Activated CD4-positive, alpha-beta T cell treated with anti-CD3 and anti-CD28 coated beads, Interleukin-2, Interleukin-4, amounts not matched to agents 100 ng/mL and 50 ng/mL, durations not matched to agents 16 hours and 8 hours (primary cell): Measurements from ENCODE around the gene SMAD3.

ENCODE experiments used
- DNase-seq: peaks from one replicate; pipeline ENCODE4 v3.0.0-alpha.2; 2020; ENCODE audit warnings: low spot score

SMAD3 gene

GRCh38 chr15:67199391-67199790, 134.0 kb downstream of the SMAD3 start:
- DNase-seq, result no peak

- no peak for DNase-seq
Observed at GRCh38 chr15:67199881-67200763, 134.7 kb downstream of the SMAD3 start.

- DNase-seq, result no peak
Observed at GRCh38 chr15:67201136-67201535, 135.7 kb downstream of the SMAD3 start.

GRCh38 chr15:67202091-67202490, 136.7 kb downstream of the SMAD3 start:
- no peak for DNase-seq

GRCh38 chr15:67202991-67203390, 137.6 kb downstream of the SMAD3 start:
- no peak for DNase-seq

GRCh38 chr15:67207555-67208207, 142.3 kb downstream of the SMAD3 start:
- DNase-seq, result no peak

GRCh38 chr15:67208396-67208795, 143.0 kb downstream of the SMAD3 start:
- no peak for DNase-seq

- no peak for DNase-seq
Observed at GRCh38 chr15:67210555-67211168, 145.3 kb downstream of the SMAD3 start.

- no peak for DNase-seq
Observed at GRCh38 chr15:67212684-67213367, 147.4 kb downstream of the SMAD3 start.

GRCh38 chr15:67215102-67215501, 149.7 kb downstream of the SMAD3 start:
- DNase-seq, result no peak

- DNase-seq, result no peak
Observed at GRCh38 chr15:67216859-67217258, 151.5 kb downstream of the SMAD3 start.

- DNase-seq, result peak; percentile 11
Observed at GRCh38 chr15:67218428-67218827, 153.0 kb downstream of the SMAD3 start.

- no peak for DNase-seq
Observed at GRCh38 chr15:67219288-67219687, 153.9 kb downstream of the SMAD3 start.

GRCh38 chr15:67224889-67225288, 159.5 kb downstream of the SMAD3 start:
- DNase-seq, result no peak

- no peak for DNase-seq
Observed at GRCh38 chr15:67225336-67225735, 159.9 kb downstream of the SMAD3 start.

- DNase-seq, result no peak
Observed at GRCh38 chr15:67227431-67227830, 162.0 kb downstream of the SMAD3 start.

- DNase-seq, result no peak
Observed at GRCh38 chr15:67227846-67228245, 162.4 kb downstream of the SMAD3 start.

- DNase-seq, result no peak
Observed at GRCh38 chr15:67228286-67228685, 162.9 kb downstream of the SMAD3 start.

- no peak for DNase-seq
Observed at GRCh38 chr15:67230504-67230903, 165.1 kb downstream of the SMAD3 start.

GRCh38 chr15:67232591-67232990, 167.2 kb downstream of the SMAD3 start:
- no peak for DNase-seq

GRCh38 chr15:67240235-67241131, 175.1 kb downstream of the SMAD3 start:
- peak; percentile 39 for DNase-seq
